ENCODE measurements around the gene RORC. TPM values are rescaled to one million over a fixed set of nuclear protein-coding genes. Genes with fewer than 3 reads are reported as not detected.

The RORC gene
- total RNA-seq, 2 donors from 2014 or later = not detected

DNA sequence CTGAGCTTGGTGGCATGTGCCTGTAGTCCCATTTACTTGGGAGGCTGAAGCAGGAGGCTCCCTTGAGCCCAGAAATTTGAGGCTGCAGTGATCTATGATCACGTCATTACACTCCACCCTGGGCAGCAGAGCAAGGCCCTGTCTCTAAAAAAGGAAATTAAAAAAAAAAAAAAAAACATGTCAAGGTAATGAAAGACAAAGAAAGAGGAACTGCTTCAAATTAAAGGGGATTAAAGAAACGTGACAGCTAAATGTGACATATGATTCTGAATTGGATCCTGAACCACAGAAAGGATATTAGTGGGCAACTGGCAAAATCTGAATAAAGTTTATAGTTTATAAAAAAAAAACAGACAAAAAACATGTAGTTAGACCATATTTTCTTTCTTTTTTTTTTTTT, 11.8 kb upstream of the RORC start:
- Histone ChIP-seq H3K9me3 (ENCODE audit: control insufficient read depth, low read length) (no peaks in the 10 kb centered on the region), H3K27me3 (ENCODE audit: control insufficient read depth, insufficient read depth, low read length, poor library complexity, severe bottlenecking) (peaks cover 29% of the 10 kb centered on the region), H3K9ac (ENCODE audit: extremely low read depth, low read length, poor library complexity, severe bottlenecking) (no peak overlapping the region), H3K4me3 (ENCODE audit: low read length) (no peak overlapping the region), H3K4me1 (ENCODE audit: control insufficient read depth, insufficient read depth, low read length) (peaks cover 4% of the 10 kb centered on the region), H3K27ac (ENCODE audit: low read depth, low read length) (no peak overlapping the region), H3K36me3 (ENCODE audit: control insufficient read depth, insufficient read depth, low read length) (no peaks in the 10 kb centered on the region)
- WGBS, 2 experiments (ENCODE audit: insufficient coverage in 1 of 2, insufficient read length in 1 of 2) = 95 to 100% methylated on average over 2 of the region's 2 CpGs
- no peak for DNase-seq
- Mint-ChIP-seq H3K27ac (no peak overlapping the region), H3K4me1 (peaks cover 14% of the 10 kb centered on the region), H3K27me3 (ENCODE audit: insufficient read depth) (peaks cover 20% of the 10 kb centered on the region), H3K36me3 (ENCODE audit: low read depth) (no peaks in the 10 kb centered on the region), H3K9me3 (no peaks in the 10 kb centered on the region), H3K4me3 (no peak overlapping the region)
- TF ChIP-seq, protein P1, sequence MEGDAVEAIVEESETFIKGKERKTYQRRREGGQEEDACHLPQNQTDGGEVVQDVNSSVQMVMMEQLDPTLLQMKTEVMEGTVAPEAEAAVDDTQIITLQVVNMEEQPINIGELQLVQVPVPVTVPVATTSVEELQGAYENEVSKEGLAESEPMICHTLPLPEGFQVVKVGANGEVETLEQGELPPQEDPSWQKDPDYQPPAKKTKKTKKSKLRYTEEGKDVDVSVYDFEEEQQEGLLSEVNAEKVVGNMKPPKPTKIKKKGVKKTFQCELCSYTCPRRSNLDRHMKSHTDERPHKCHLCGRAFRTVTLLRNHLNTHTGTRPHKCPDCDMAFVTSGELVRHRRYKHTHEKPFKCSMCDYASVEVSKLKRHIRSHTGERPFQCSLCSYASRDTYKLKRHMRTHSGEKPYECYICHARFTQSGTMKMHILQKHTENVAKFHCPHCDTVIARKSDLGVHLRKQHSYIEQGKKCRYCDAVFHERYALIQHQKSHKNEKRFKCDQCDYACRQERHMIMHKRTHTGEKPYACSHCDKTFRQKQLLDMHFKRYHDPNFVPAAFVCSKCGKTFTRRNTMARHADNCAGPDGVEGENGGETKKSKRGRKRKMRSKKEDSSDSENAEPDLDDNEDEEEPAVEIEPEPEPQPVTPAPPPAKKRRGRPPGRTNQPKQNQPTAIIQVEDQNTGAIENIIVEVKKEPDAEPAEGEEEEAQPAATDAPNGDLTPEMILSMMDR (conservative IDR thresholded peaks at IDR 0.05) = no peak

DNA sequence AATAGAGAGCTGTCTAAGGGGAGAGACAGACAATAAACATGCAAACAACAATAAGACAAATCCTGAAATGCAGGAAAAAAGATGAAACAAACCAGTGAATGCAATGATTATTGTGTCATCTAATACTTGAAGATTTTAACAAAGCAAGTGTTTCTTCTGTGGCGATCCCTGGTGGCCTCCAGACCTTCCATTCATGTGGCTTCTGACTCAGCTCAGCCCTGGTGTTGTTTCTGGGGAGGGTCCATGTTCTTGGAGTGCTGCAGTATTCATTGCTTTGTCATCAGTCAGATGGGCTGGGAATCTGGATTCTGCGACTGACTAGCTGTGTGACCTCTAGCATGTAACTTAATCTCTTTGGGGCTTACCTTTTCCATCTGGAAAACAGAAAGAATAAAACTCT, 9.5 kb upstream of the RORC start:
- Mint-ChIP-seq H3K4me3 (no peak overlapping the region), H3K4me1 (peaks cover 11% of the 10 kb centered on the region), H3K27me3 (ENCODE audit: insufficient read depth) (peaks cover 36% of the 10 kb centered on the region)

DNA sequence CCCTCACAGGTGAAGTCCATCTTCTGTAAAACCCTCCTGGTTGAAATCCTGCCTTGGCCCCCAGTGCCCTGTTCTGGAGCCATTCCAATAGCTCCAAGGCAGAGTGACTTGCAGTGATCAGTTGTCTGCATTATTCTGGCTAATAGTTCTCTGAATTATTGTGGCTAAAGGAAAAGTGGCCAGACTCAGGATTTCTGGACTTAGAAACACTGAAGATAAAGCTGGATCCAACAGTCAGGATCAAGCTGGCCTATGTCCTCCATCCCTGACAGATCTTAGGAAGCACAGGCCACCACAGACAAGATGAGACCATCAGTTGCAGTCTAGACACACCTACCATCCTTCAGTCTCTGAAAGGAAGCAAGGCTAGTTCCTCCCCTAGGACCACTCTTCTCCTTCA, 8.8 kb upstream of the RORC start:
- Histone ChIP-seq H3K27ac (ENCODE audit: low read depth, low read length) (no peak overlapping the region), H3K9ac (ENCODE audit: extremely low read depth, low read length, poor library complexity, severe bottlenecking) (no peak overlapping the region), H3K27me3 (ENCODE audit: control insufficient read depth, insufficient read depth, low read length, poor library complexity, severe bottlenecking) (peaks cover 49% of the 10 kb centered on the region), H3K4me1 (ENCODE audit: control insufficient read depth, insufficient read depth, low read length) (no peaks in the 10 kb centered on the region), H3K4me3 (ENCODE audit: low read length) (peak overlapping the region; percentile 74), H3K9me3 (ENCODE audit: control insufficient read depth, low read length) (no peaks in the 10 kb centered on the region), H3K36me3 (ENCODE audit: control insufficient read depth, insufficient read depth, low read length) (no peaks in the 10 kb centered on the region)
- Mint-ChIP-seq H3K27me3 (ENCODE audit: insufficient read depth) (peaks cover 36% of the 10 kb centered on the region), H3K9me3 (no peaks in the 10 kb centered on the region), H3K4me3 (peak overlapping the region; percentile 71), H3K4me1 (peaks cover 8% of the 10 kb centered on the region), H3K36me3 (ENCODE audit: low read depth) (no peaks in the 10 kb centered on the region), H3K27ac (no peak overlapping the region)
- TF ChIP-seq, protein P1 (conservative IDR thresholded peaks at IDR 0.05) = no peak
- no peak for DNase-seq

More for the DNA sequence above, 9.5 kb upstream of the RORC start:
- no peak overlapping the region for H3K9ac ChIP-seq (ENCODE audit: extremely low read depth, low read length, poor library complexity, severe bottlenecking)
- DNase-seq = no peak
- Mint-ChIP-seq H3K9me3 (no peaks in the 10 kb centered on the region), H3K36me3 (ENCODE audit: low read depth) (no peaks in the 10 kb centered on the region), H3K27ac (no peak overlapping the region)
- H3K27me3 ChIP-seq (ENCODE audit: control insufficient read depth, insufficient read depth, low read length, poor library complexity, severe bottlenecking) = peaks cover 49% of the 10 kb centered on the region
- H3K27ac ChIP-seq (ENCODE audit: low read depth, low read length) = no peak overlapping the region
- H3K9me3 ChIP-seq (ENCODE audit: control insufficient read depth, low read length) = no peaks in the 10 kb centered on the region
- TF ChIP-seq, protein P1 (conservative IDR thresholded peaks at IDR 0.05) = no peak
- H3K4me1 ChIP-seq (ENCODE audit: control insufficient read depth, insufficient read depth, low read length) = no peaks in the 10 kb centered on the region
- WGBS, 2 experiments (ENCODE audit: insufficient coverage in 1 of 2, insufficient read length in 1 of 2) = 88 to 91% methylated on average over 1 to 2 of the region's 2 CpGs
- no peak overlapping the region for H3K4me3 ChIP-seq (ENCODE audit: low read length)
- no peaks in the 10 kb centered on the region for H3K36me3 ChIP-seq (ENCODE audit: control insufficient read depth, insufficient read depth, low read length)

Data from endodermal cell (in vitro differentiated cells).